Stimulated activated CD8-positive, alpha-beta memory T cell treated with anti-CD3 and anti-CD28 coated beads, Interleukin-7, amount 100 ng/mL, for 48 hours (primary cell): ENCODE data around the gene FOXP1.

Experiments used
- DNase-seq, 2 donors: peaks; one replicate each; pipeline ENCODE4 v3.0.0-alpha.2; 2020; ENCODE audit warnings: low read depth in 1 of 2; ENCODE audit errors: extremely low read depth in 1 of 2

Gene FOXP1

GRCh38 chr3:71433631-71434030 is 149.9 kb downstream of the FOXP1 start:
- no peak for DNase-seq

- no peak for DNase-seq
These were observed 151.2 kb downstream of the FOXP1 start for GRCh38 chr3:71432044-71432975.

GRCh38 chr3:71430941-71431552 is 152.5 kb downstream of the FOXP1 start:
- no peak for DNase-seq

GRCh38 chr3:71429597-71429988 is 153.9 kb downstream of the FOXP1 start:
- DNase-seq: no peak

- no peak for DNase-seq
These were observed 154.5 kb downstream of the FOXP1 start for GRCh38 chr3:71428841-71429596.

GRCh38 chr3:71425491-71426071 is 157.9 kb downstream of the FOXP1 start:
- peak in 1 of 2 donors; percentile 25 for DNase-seq

- DNase-seq: no peak
These were observed 160.2 kb downstream of the FOXP1 start for GRCh38 chr3:71423151-71423906.

- peak in 1 of 2 donors; percentile 49 for DNase-seq
These were observed 161.5 kb downstream of the FOXP1 start for GRCh38 chr3:71421820-71422566.

- no peak for DNase-seq
These were observed 162.1 kb downstream of the FOXP1 start for GRCh38 chr3:71421475-71421819.

GRCh38 chr3:71419369-71419768 is 164.2 kb downstream of the FOXP1 start:
- no peak for DNase-seq

GRCh38 chr3:71417791-71418190 is 165.7 kb downstream of the FOXP1 start:
- no peak for DNase-seq

GRCh38 chr3:71416876-71417275 is 166.7 kb downstream of the FOXP1 start:
- peak in 1 of 2 donors; percentile 25 for DNase-seq

GRCh38 chr3:71415681-71416122 is 167.8 kb downstream of the FOXP1 start:
- DNase-seq: no peak

- DNase-seq: no peak
These were observed 169.2 kb downstream of the FOXP1 start for GRCh38 chr3:71414189-71414927.

- no peak for DNase-seq
These were observed 170.0 kb downstream of the FOXP1 start for GRCh38 chr3:71413572-71413971.

GRCh38 chr3:71409352-71409751 is 174.2 kb downstream of the FOXP1 start:
- DNase-seq: no peak

- no peak for DNase-seq
These were observed 174.6 kb downstream of the FOXP1 start for GRCh38 chr3:71408903-71409302.

GRCh38 chr3:71407823-71408222 is 175.7 kb downstream of the FOXP1 start:
- no peak for DNase-seq
